GM13977 (cell line): ENCODE data around the gene ADAMTS7.
A peak's percentile ranks its signal among the peaks of the same experiment; 100 is the strongest.
"Not testable (repeated sequence)": the region's sequence is repeated elsewhere in the genome, so short reads cannot be mapped to it uniquely, and the experiment has no call there.

Source experiments
- DNase-seq: peaks from one replicate; pipeline ENCODE4 v3.0.0; 2012; ENCODE audit warnings: low spot score
- CTCF ChIP-seq: IDR thresholded peaks from 2 replicates; pipeline ENCODE4 v1.5.1; 2012; ENCODE audit warnings: mild to moderate bottlenecking, control low read depth; ENCODE audit not compliant: insufficient read depth; ENCODE audit errors: extremely low read depth, missing control alignments
- in situ Hi-C: fragments of 300-500 bp; cut with MboI; formaldehyde crosslinking; loops from one replicate; pipeline ENCODE4 v1.12.0; 2022; ENCODE audit warnings: low sequenced_read_pairs, low pct_unique_long_range_greater_than_20kb, mixed read lengths, inconsistent platforms; ENCODE audit not compliant: unreplicated experiment

Gene ADAMTS7

GRCh38 chr15:78850941-78851755 lies 39.9 kb upstream of the ADAMTS7 start:
- in situ Hi-C loops: no loop called here

GRCh38 chr15:78850352-78850751 lies 39.1 kb upstream of the ADAMTS7 start:
- no peak for TF ChIP-seq CTCF
- in situ Hi-C loops: no loop called here
- no peak for DNase-seq

More at GRCh38 chr15:78850941-78851755, 39.9 kb upstream of the ADAMTS7 start:
- DNase-seq: no peak
- TF ChIP-seq CTCF: no peak

- in situ Hi-C loops, DNase-seq: not testable (repeated sequence)
Observed at GRCh38 chr15:78847387-78847906, 36.2 kb upstream of the ADAMTS7 start.

GRCh38 chr15:78846906-78847305 lies 35.6 kb upstream of the ADAMTS7 start:
- DNase-seq, in situ Hi-C loops: not testable (repeated sequence)

- in situ Hi-C loops: no loop called here
- TF ChIP-seq CTCF: no peak
- DNase-seq: peak; percentile 76
Observed at GRCh38 chr15:78842519-78842918, 31.3 kb upstream of the ADAMTS7 start.

- peak; percentile 38 for DNase-seq
- no peak for TF ChIP-seq CTCF
Observed at GRCh38 chr15:78841891-78842290, 30.6 kb upstream of the ADAMTS7 start.

GRCh38 chr15:78841376-78841706 lies 30.1 kb upstream of the ADAMTS7 start:
- in situ Hi-C loops: no loop called here

More at GRCh38 chr15:78841891-78842290, 30.6 kb upstream of the ADAMTS7 start:
- in situ Hi-C loops: no loop called here

More at GRCh38 chr15:78841376-78841706, 30.1 kb upstream of the ADAMTS7 start:
- peak; percentile 27 for DNase-seq
- TF ChIP-seq CTCF: no peak
